Stimulated activated naive CD8-positive, alpha-beta T cell treated with anti-CD3 and anti-CD28 coated beads, Interleukin-15, Interleukin-2, amounts not matched to agents 100 U/mL and 50 U/mL, for 24 hours (primary cell): Measurements from ENCODE around the gene CD4.
"Not testable (repeated sequence)": the region's sequence is repeated elsewhere in the genome, so short reads cannot be mapped to it uniquely, and the experiment has no call there.

Source experiments
- ATAC-seq: fragments of 150-1000 bp; cut with Tn5 transposase; one replicate; pipeline ENCODE4 v1.10.0; 2021
- DNase-seq: peaks from one replicate; pipeline ENCODE4 v3.0.0; 2021

The CD4 gene

DNA sequence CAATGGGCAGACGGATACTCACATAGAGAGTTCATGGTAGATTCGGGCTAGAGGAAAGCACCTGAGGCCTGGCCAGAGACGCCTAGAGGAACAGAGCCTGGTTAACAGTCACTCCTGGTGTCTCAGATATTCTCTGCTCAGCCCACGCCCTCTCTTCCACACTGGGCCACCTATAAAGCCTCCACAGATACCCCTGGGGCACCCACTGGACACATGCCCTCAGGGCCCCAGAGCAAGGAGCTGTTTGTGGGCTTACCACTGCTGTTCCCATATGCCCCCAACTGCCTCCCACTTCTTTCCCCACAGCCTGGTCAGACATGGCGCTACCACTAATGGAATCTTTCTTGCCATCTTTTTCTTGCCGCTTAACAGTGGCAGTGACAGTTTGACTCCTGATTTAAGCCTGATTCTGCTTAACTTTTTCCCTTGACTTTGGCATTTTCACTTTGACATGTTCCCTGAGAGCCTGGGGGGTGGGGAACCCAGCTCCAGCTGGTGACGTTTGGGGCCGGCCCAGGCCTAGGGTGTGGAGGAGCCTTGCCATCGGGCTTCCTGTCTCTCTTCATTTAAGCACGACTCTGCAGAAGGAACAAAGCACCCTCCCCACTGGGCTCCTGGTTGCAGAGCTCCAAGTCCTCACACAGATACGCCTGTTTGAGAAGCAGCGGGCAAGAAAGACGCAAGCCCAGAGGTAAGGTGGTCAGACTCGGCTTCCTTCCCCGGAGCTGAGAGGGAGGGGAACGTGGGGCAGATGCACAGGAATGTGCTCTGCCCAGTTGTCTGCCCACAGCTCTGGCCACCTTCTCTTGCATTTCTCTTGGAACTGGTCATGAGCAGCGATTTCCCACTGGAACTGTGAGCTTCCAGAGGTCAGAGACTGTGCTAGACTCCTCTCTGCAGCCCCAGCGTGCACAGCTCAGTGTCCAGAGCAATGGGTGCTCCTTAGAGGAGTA, at the start of gene CD4:
Gene CD4, plus strand, starts transcription at position 557 of the 953 bp plus-strand sequence. CDS start 10,611 bp downstream, outside the sequence.
- DNase-seq = peak; percentile 68
- peak; percentile 72 for ATAC-seq

DNA sequence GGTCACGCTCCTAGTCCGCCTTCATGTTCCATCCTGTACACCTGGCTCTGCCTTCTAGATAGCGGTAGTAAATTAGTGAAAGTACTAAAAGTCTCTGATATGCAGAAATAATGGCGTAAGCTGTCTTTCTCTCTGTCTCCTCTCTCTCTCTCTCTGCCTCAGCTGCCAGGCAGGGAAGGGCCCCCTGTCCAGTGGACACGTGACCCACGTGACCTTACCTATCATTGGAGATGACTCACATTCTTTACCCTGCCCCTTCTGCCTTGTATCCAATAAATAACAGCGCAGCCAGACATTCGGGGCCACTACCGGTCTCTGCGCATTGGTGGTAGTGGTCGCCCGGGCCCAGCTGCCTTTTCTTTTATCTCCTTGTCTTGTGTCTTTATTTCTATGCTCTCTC, 47.2 kb upstream of the CD4 start:
- ATAC-seq, DNase-seq: not testable (repeated sequence)

DNA sequence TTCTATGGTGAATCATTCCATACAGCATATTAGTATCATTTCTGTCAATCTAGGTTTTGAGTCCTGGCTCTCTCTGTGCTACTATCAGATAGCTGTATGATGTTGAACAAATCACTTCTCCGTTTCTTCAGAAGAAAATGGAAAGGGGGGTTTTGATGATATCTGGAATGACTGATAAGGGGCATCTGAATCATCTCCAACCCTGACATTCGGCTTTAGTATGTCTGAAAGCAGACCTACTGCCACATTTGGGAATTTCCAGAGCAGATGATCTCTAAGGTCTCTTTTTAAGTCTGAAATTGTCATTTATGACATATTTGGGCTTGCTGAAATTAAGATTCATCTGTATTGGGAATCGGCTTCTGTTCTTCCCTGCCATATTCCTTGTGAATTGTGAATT, 46.5 kb upstream of the CD4 start:
- ATAC-seq = peak; percentile 85

DNA sequence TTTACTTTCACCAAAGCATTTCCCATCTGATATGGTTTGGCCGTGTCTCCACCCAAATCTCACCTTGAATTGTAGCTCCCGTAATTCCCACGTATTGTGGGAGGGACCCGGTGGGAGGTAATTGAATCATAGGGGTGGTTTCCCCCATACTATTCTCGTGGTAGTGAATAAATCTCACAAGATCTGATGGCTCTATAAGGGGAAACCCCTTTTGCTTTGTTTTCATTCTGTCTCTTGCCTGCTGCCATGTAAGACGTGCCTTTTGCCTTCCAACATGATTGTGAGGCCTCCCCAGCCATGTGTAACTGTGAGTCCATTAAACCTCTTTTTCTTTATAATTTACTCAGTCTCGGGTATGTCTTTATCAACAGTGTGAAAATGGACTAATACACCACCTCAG, 46.0 kb upstream of the CD4 start:
- peak; percentile 25 for DNase-seq
- ATAC-seq = peak; percentile 16

More for the DNA sequence above, 46.5 kb upstream of the CD4 start:
- no peak for DNase-seq

DNA sequence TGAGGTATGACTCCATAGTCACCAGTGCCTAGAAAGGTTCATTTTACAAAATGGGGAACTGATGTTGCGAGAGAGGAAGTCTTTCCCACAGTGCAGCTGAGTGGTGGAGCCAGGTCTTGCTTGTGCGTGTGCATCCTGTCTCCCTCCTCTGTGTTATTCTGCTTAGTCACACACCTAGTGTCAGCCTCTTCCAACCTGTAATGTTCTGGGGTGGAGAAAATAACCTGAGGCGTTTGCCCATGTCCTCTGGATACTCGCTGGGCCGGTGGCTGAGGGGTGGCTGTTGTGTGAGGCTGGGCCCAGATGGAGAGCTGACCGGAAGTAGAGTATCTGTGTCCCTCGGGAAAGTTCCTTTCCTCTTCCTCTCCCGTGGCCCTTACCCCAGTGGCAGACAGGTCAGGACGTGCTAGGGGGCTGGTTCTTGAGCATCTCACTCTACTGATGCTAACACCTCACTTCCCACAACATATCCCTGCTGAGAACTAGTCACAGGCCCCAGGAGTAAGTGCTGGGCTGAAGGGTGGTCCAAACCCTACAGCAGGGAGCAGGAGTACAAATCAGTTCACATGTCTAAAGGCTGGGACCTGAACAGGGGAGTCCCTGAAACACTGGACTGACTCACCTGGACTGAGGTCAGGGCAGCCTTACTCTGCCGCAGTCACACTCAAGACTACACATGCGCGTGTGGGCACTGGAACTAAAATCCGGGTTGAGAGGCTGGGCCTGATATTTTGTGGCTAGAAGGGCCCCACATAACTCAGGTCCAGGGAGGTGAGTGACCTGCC, 43.4 kb upstream of the CD4 start:
- ATAC-seq (peak; percentile 38), DNase-seq (no peak)

DNA sequence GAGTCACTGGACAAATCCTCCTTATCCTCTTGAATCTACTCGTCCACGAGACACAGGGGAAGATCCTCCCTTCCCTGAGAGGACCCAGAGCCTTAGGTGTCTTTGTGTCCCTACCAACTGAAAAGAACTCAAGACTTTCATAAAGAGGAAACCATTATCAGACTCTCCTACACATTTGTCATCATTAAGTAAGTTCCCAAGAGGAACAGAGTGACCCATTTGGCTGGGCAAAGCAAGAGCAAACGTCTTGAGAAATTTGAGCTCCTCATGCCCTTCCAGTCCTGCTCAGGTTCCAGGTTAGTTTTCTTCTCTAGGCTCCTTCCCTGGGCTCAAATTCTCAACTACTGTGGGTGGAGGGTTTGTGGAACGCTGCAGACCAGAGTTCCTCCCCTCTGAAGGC, 42.1 kb upstream of the CD4 start:
- ATAC-seq (no peak), DNase-seq (no peak)

DNA sequence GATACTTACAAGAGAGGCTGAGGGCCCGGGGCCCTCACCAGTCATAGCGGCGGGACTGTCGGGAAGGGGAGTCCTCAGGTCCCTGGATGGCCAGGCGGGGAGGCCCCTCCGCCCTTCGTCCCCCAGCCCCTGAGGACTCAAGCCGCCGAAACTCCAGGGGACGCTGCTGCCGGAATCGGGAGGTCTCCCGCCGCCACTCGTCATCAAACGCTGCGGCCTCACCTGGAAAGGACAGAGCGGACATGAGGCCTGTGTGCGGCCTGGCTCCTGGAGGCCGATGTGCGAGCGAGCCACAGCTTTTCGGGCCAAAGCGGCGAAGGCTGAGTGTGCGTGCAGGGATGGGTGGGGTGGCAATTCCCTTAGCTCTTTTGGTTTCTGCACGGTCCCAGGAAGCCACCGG, 40.6 kb upstream of the CD4 start:
- DNase-seq (no peak), ATAC-seq (no peak)

DNA sequence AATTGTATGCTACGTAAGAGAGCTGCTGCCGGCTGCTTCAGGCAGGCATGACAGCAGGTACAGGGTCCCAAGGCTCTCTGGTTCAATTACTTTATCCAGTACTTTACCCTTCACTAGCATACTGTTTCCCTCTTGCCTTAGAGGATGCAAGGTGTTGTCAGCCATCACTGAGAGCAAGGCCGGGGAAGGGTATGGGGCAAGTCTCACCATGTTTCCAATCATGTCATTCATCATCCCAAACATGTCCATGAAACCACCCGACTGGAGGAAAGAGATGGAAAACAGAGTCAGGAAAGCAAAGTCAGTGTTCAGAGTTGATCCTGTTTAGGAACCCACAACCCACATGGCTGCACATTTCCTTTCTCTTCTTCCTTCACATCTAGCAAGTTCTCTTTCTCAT, 38.8 kb upstream of the CD4 start:
- no peak for DNase-seq
- ATAC-seq = no peak

DNA sequence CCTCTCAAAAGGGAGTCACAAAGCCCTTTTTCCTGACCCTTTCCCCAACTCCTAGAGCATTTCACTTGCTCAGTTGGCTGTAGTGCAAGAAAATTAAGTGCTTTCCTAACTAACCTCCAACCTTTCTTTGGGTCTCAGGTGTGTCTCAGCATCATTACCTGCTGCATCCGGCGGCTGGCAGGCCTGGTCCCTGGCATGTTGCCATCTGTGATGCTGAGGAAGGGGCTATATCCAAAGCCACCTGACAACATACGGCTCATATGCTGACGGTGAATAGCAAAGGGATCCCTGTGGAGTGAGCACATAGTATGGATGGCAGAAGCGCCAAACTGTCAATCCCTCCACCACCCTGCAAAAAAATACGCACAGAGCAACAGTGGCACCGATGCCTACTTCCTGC, 37.6 kb upstream of the CD4 start:
- DNase-seq = no peak
- ATAC-seq = no peak

DNA sequence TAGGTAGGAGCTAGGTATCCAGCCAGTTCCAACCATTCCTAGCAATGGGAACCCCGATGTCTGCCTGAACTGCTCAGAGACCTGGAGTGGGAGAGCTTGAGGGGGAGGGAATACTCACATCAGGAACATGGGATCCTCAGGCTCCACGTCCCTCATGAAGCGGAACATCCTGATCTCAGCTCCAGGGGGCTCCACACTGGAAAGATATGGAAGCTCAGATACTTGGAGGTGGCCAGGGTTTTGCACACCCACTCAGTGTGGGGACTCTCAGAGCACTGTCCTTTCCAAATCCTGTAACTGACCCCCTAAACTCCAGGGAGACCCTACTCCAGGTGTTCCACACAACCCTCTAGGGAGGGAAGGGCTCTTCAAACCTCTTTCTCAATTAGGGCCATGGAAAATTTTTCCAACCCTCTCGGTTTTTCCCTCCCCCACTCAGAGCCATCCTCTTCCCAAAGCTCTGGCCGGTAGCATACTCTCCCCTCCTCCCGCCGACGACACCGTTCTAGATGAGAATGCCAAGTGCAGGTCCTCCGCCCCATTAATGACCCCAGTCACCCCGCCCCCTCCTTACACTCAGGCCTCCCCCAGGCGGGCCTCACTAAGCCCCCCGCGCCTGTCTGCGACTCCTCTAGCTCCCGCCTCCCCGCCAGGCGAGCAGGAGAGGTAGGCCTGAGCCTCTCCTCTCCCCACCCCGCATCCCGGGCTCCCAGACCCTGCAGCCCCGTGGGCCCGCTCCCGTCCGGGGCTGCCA, 37.0 kb upstream of the CD4 start:
- peak; percentile 0 for ATAC-seq
- DNase-seq = peak; percentile 53

DNA sequence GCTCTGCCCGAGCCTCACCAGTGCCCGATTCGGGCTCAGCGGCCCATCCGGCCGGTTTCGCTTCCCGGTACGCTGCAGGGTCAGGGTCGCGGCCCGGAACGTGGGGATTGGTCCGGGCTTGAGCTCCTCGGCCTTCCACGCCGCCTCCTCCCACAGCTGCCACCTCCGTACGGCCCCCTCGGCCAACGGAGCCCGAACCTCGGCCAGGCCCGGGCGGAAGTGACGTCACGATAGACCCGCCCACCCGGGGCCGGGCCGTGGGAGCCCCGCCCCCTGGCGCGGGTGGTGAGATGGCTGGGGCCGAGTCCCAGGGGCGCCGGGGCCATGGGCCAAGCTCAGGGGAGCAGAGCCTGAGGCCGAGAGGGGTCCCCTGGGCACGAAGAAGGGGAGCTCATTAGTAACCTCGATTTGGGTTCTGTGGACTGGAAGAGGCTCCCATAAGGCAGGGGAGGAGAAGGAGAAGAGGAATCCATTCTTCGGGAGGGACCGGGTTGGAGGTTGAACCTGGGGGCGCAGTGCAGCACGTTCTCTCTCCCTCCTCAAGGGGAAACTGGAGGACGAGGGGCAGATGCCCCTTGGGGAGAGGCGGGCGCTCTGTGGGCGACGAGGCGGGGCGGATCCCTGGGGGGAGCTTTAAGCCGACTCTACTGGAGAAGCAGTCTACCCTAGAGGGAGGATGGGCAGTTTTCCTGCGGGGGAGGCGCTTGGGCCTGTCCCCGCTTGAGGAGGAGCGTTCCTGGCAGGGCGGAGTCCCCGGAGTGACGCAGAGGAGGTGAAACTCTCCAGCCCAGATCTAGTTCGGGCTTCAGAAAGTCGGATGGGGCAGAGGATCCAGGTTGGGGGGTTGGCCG, 36.2 kb upstream of the CD4 start, which contains the start of gene MLF2:
Gene MLF2, minus strand, starts transcription at position 221 of the 851 bp plus-strand sequence. CDS start 807 bp downstream, outside the sequence.
- ATAC-seq = peak; percentile 97
- peak; percentile 98 for DNase-seq

DNA sequence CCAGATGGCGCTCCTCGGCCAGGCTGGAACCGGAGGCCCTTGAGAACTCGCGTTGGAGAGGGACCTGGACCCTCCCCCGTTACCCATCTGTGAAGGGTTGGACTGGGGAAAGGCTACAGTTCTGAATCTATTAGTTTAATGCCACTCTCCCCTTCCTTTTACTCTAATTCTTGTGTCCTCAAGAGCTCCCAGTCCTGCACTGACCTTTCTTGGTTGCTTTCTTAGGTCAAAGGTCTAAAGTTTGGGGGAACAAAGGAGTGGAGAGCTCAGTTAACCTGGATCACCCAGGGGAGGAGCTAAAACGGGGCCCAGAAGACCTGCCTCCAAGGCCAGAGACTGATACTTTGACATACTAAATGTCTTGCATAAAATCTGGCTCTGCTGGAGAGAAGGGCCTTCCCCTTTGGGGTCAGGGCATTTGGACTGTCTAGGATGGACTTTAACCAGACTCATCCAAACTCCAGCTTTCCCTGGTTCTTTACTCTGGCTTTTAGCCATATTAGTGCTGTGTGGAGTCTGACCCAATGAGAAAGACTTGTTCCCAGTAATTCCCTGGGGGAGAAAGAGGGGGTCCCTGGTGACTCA, 35.5 kb upstream of the CD4 start:
- no peak for ATAC-seq
- no peak for DNase-seq

DNA sequence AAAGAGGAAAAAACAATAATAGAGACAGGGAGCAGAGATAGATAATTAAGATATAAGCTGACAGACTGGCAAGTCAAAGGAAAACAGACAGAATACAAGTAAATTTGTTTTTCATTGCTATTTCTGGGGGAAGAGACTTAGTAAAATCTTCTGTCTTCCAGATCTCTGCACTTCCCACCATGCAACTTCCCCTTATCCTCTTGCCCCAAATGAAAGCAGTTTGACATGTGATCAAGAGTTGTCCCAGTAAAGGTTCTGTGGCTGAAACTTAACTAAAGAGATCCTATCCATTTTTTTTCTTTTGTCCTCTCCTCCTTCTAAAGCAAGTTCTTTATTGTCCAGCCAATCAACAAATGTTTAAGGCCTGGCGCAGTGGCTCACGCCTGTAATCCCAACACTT, 34.9 kb upstream of the CD4 start:
- ATAC-seq (no peak), DNase-seq (no peak)

DNA sequence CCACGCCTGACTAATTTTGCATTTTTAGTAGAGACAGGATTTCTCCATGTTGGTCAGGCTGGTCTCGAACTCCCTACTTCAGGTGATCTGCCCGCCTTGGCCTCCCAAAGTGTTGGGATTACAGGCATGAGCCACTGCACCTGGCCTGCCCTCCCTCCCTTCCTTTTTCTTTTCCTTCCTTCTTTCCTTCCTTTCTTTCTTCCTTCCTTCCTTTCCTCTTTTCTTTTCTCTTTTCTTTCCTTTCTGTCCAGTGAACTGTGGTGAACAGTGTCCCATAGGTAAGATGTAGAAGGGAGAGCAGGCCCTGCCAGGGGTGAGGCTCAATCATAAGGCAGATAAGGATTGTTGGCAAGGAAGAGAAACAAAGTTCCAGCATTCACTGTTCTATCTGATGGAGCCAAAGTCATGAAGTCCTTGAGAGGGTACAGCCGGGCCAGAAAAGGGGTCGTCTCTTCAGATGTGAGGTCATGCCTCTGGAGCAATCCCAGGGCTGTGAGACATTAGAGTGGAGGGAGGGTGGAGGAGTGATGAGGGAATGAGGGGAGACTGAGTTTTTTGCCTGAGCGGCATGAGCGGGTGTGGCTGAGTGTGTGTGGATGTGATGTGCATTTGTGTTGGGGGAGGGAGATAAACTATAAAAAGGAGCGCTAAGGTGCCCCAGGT, 32.2 kb upstream of the CD4 start:
- DNase-seq (no peak), ATAC-seq (no peak)

DNA sequence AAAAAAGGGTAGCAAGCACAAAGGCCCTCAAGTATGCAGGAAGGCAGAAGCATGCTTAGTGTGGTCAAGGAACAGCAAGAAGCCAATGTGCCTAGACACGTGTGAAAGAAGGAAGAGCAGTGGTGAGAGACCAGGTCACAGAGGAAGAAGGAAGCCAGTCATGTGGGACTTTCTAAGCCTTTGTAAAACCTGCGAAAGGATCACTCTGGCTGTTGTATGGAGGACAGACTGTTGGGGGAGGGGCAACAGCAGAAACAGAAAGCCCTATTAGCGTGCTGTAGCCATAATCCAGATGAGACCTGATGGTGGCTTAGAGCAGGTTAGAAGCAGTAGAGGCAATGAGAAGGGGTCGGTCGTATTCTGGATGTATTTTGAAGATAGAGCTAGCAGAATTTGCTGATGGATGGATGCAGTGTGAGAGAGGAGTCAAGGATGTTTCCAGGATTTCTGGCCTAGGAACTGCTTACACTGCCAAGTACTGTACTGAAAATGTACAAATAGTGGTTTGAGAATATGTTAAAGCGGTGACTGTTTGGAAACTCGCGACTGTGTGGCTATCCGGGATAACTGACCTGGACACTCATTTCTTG, 30.7 kb upstream of the CD4 start:
- ATAC-seq (no peak), DNase-seq (no peak)

DNA sequence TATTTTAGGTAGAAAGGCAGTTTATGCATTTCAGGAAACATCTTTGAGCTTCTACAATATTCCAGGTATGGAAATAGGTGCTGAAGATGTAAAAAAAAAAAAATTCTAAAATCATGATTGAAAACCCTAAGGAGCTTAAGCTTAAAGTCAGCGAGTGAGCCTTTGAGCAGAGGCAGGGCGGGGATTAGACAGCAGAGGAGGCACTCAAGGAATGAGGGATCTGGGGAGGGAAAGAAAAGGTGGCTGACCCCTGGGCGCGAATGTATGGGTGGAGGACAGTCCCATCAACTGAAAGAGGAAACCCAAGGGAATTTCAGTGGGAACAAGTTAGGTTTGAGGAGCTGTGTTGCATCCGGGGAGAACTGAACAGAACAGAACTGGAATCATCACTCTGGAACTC, 29.6 kb upstream of the CD4 start:
- DNase-seq (no peak), ATAC-seq (no peak)

DNA sequence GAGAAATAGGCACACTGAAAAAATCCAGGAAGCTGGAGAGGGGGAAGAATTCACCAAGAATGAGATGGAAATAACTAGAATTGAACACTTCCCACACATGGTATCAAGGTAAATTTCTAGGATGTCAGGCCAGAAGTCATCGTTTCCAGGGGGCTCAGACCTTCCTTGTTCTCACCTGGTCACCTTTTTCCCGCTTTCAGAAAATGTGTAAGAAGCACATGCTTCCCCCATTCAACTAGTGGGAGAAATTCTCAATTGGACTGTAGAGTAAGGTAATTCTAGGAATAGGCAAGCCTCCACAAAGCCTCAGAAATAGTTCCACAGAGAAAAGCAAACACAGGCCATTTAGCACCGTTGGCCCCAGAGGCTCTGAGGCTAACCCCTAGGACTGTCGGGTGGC, 25.9 kb upstream of the CD4 start:
- ATAC-seq (no peak), DNase-seq (no peak)

DNA sequence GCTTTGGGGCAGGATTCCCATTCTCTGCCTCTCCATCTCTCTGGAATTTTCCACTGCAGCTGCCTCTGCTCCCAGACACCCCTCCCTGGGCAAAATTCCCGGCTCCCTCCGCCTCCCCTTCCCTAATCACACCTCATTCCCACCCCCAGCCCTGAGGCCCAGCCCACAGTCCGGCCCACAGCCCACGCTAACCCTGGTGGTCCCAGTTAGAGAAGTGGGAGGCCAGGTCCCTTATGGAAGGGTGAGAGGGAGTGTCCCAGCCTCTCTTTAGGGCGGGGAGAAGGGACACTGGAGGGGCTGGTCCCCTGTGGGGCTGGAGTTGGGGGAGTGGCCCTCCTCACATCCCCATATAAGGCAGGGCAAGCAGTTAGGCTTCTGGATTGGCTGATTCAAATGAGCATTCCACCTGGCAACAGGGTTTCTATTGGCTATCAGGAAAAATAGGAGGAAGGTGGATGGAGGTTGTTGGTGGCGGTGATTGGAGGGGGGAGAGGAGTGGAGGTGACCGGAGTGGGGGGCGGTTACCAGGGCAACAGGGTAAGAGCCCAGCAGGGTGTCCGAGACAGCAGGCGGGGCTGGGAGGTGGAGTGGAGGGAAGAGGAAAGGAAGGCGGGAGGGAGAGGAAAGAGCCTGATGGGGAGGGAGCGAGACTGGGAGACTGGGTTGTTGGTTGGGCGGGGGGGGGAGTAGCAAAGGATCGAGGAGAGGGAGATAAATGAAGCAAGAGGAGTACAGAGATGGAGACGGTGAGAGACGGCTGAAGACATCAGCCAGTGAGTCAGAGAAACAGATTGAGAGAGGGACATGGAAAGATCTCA, 25.1 kb upstream of the CD4 start:
- peak; percentile 56 for DNase-seq

DNA sequence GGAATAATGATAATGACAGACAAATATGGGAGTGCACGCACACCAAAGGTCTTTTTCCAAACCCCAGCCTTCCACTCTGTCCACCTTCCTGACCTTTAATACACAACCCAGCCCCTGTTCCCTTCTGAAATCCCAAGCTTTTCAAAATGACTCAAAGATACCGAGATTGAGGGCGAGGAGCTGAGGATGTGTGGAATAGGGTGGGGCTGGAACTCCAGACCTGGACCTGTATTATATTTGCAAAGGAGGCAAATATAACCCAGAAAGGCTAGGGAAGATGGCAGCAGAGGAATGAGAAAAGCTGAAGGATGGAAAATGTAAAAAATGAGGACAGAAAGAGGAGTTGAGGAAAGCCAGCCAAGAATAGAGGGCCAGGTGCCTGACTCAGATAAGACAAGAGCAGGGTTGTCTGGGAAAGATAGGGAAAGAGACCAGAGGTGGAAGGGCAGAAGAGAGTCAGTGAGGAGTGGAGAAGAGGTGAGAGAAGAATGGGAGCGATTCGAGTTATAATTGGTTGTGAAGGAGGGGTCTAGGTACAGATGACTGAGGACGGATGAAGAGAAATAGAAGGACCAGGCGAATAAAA, 24.2 kb upstream of the CD4 start:
- no peak for DNase-seq
- ATAC-seq = no peak

More for the DNA sequence above, 25.1 kb upstream of the CD4 start:
- ATAC-seq = peak; percentile 79
